Fibroblast of skin of scalp (primary cell): ENCODE measurements around the gene FALEC. TPM values are rescaled to one million over a fixed set of nuclear protein-coding genes. Genes with fewer than 3 reads are reported as not detected.

Experiments used
- DNase-seq: peaks from one replicate; pipeline ENCODE4 v3.0.0-alpha.2; 2013
- polyA plus RNA-seq, 2 experiments: library from polyadenylated mRNA; unstranded; fragments of 120-200 nt; gene quantifications; one replicate each; pipeline ENCODE4 v1.2.1, GENCODE V29; 2013; ENCODE audit not compliant: insufficient read length in 2 of 2

FALEC gene
- polyA plus RNA-seq (2013, experiment 1 of 2; ENCODE audit: insufficient read length), result 0.47 TPM
- 0.43 TPM for polyA plus RNA-seq (2013, experiment 2 of 2; ENCODE audit: insufficient read length)

DNA sequence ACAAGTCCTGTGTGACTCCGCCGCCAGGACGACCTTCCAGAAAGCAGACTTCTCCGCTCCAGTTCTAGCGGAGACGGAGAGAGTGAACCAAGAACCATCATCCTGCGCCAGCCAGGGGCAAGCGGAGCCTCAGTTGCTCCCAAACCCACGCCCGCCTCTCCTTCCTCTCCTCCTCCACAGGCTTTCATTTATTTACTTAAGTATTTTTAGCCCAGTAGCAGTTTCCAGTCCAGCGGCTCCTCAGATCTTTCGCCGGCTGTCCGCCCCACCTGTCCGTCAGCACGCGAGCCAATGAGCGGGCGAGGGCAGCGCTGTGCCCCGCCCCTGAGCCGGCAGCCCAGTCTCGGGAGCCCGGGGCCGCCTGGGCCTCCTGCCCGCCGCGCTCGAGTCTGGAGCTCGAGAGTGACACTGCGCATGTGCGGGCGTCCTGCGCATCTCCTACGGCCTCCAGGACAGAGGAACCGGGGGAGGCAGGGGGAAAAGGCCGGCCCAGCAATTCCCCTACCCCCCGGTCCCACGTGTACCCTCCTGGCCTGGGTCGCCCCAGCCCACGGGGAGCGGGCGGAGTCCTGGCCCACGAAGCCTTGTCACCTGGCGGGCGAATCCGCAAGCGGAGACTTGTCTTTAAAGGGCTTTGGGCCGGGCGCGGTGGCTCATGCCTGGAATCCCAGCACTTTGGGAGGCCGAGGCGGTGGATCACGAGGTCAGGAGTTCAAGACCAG is at the start of gene FALEC:
Gene FALEC (plus strand): TSS at position 425 of the 722 bp plus-strand sequence.
- DNase-seq, result peak; percentile 97

DNA sequence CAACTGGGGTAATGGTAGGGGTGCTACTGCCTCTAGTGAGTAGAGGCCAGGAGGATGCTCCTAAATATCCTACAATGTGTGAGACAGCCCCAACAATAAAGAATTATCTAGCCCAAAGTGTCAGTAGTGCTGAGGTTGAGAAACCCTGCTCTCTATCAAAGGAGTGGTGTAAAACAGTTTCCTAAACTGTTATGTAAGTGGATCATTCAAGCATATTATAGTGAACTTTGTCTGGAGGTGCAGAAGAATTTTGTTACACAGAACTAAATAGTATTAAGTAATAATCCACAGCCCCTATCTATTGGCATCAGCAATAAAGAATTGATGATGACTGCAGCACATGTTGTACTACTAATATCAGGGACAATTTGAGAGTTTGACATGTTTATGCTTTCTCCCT is 48.6 kb upstream of the FALEC start:
- DNase-seq, result no peak

DNA sequence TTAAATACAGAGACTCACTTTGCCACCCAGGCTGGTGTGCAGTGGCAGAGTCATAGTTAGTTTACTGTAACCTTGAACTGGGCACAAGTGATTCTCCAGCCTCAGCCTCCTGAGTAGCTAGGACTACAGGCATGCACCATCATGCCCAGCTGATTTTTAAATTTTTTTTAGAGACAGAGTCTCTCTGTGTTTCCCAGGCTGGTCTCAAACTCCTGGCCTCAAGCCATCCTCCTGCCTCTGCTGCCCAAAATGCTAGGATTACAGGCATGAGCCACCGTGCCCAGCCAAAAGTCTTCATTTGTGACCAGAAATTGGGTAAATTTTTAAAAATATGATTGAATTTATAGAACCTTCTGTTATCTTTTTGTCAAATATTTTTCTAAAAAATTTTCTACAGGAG is 46.3 kb upstream of the FALEC start:
- DNase-seq, result no peak

DNA sequence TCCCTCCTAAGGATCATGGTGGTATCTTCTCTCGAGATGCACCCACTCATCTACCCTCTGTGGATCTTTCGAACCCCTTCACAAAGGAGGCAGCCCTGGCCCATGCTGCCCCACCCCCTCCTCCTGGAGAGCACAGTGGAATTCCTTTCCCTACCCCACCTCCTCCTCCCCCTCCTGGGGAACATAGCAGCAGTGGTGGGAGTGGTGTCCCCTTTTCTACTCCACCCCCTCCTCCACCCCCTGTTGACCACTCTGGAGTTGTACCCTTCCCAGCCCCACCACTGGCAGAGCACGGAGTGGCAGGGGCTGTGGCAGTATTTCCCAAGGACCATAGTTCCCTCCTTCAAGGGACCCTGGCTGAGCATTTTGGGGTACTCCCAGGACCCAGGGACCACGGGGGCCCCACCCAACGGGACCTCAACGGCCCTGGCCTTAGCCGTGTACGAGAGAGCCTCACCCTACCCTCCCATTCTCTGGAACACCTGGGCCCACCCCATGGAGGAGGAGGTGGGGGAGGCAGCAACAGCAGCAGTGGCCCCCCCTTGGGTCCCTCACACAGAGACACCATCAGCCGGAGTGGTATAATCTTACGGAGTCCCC is 42.9 kb upstream of the FALEC start:
- no peak for DNase-seq

DNA sequence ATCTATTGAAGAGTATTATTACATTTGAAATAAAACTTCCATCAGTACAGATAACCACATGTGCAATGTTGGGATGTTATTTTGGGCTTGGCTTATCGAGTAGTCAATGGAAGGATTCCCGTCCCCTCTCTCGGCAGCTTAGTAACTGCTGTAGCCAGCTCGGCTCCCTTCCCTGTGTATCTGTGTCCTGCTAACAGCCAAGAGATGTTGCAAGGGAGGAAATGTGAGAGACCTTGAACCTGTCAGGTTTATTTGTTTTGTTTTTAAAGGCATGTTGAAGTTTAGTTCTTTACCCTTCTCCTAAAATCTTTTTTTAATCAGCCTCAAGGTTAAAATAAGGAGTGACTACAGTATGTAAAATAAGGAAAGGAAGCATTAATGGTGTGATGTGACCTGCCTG is 41.9 kb upstream of the FALEC start:
- DNase-seq, result no peak

DNA sequence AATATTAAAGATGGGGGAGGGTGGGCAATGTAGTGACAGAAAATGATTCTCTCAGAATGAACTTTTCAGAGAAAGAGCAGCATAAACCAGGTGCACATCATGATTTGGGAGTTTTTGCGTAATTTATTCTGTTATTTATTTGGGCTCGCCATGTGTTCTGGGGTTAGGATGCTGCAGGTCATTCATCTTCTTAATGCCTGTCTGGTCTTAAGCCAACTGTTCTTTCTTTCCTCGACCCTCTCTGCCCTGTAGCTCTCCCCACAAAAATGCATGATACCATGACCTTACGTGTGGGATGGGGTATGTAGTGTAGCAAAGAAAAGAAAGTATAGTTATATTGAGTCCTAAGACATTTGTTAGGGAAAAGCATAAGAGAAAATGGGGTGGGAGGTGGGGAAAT is 40.7 kb upstream of the FALEC start:
- DNase-seq, result no peak

DNA sequence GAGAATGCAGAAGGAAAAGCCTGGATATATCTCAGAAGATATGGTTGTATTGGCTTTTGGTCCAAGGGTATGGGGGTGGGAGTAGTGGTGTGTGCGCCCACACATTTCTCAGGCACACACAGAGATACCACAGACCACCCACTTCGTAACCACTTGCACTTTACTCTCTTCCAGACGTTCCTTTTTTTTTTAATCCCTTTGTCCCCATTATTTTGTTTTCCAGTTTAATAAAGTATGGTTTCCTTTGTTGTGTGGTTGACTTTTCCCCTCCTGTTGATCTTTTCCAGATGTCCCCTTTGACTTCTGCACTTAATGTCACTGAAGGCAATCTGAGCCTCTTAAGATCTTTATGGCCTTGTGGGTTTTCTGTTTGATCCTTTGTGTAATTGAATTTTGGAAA is 38.8 kb upstream of the FALEC start:
- no peak for DNase-seq

DNA sequence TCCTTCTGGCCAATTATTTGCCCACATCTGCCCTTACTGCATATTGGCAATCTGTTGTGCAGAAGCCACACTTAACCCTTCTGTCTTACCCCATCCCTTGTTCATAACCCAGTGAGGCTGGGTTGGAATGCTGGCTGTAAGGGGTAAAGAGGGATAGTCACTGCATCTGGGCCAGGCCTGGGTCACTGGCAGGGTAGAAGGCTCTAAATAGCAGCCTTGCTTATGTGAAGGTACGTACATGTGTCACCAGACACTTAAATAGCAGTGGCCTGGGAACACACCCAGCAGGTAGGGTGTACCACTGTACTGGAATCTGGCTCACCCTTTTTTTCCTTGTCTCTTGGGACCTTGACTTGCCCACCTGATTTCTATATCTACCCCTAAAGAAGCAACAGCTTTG is 38.2 kb upstream of the FALEC start:
- DNase-seq, result no peak

DNA sequence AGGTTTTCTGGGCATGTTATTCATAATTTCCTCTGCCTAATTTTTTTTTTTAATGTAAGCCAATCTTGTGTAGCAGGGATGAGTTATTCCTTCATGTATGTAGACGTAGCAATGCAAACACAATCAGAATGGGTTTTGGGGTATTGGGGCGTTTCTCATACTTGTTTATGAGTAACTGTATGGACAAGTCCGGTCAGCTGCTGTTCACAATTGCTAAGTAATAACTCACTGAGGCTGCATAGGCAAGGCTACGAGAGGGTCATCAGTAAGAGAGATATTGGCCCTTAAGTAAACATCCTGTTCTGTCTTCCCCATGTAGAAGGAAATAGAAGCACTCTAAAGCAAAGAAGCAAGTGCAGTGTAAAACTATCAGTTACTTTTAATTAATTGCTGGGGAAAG is 37.8 kb upstream of the FALEC start:
- peak; percentile 20 for DNase-seq

DNA sequence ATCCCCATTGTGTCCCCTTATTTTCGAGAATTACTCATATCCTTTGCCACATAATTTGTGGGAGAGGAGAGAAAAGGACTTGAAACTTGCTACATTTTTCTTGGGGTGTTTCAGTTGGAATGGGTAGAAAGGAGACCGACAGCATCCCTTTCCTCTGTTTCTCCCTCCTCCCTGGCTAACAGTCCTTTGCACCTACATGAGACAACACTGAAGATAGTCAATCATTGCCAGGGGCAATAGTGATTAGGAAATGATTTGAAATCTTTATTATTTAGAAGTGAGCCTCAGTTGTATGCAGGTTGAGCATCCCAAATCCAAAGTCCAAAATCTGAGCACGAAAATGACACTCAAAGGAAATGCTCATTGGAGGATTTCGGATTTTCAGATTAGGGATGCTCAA is 36.2 kb upstream of the FALEC start:
- DNase-seq, result no peak

DNA sequence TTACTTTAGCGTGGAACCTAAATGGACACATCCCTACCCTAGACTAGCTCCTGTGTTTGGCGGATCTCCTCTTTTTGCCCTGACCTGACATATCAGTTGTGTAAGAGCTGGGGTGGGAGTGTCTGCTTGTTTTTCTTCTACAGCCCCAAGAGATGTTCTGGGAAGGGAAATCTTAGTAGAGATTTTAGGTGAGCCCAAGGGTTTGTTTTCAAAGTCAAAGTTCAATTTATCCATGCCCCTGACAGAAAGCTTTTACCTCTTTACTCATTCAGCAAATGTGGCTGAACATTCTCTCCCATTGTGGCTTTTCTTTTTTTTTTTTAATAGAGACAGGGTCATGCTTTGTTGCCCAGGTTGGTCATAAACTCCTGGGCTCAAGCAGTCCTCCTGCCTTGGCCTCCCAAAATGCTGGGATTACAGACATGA is 35.6 kb upstream of the FALEC start:
- no peak for DNase-seq

DNA sequence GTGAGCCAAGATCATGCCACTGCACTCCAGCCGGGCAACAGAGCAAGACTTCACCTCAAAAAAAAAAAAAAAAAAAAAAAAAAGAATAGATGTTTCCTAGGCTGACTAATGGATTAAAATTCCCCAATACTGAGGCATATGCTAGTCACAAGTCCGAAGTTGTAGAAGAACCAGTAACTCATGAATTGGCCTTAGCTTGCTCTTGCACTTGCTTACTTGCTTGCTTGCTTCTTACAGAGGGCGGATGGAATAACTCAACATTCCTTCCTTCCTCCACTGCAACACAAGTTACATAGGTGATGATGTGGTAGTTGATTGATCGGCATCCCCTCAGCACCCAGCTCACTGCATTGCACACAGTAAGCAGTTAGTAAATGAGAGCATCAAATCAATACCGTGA is 31.1 kb upstream of the FALEC start:
- no peak for DNase-seq

DNA sequence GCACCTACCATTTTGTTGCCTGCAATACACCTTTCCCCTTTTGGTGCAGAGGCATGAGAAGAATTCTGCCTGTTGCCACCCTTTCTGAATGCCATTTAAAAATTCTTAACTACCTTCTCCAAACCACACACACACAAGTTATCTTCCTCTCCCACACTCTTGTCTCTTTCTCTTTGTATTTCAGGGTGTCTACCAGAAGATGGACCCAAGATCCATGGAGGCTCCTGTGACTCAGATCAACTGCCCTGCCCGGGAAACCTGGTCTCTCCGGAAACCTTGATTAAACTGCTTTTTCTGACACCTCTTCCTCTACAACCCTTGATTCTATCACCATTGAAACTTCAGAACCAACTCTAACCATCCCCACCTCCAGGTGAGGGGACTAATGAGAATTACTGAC is 30.7 kb upstream of the FALEC start:
- peak; percentile 44 for DNase-seq

DNA sequence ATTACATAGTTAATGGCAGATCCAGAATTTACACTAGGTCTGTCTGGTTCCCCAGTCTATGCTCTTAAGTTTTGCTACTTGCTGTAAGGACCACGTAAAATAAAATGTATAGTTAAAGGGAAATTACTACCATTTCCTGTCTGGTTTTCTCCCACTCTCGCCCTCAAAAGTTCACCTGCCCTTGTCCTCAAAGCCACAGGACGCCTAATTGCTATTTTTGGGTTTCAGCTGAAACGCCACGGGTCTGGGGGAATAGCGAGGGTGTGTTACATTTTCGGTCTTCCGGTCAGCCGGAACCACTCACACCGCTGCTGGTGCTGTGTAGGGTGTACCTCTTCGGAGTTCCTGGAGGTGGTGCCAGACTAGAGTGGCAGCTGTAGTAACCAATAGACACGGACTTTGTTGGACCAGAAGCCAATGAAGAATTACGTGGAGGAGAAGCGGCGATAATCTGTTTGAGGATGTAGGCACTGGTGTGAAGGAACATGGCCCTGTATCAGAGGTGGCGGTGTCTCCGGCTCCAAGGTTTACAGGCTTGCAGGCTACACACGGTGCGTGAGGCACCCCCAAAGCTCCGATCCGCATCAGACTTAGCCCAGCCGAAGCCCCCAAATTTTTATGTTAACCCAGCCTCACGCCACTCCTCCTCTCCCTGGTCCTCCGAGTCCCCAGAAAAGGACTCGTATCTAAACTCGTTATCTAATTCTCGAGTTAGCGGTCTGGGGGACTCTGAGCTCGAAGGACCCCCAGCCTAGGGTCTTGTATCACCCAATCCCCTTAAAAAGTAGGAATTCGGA is 28.4 kb upstream of the FALEC start, which contains the start of gene TARS2:
Gene TARS2 (plus strand): TSS at position 454 of the 797 bp plus-strand sequence. CDS start 32 bp downstream, at position 486.
- peak; percentile 99 for DNase-seq

DNA sequence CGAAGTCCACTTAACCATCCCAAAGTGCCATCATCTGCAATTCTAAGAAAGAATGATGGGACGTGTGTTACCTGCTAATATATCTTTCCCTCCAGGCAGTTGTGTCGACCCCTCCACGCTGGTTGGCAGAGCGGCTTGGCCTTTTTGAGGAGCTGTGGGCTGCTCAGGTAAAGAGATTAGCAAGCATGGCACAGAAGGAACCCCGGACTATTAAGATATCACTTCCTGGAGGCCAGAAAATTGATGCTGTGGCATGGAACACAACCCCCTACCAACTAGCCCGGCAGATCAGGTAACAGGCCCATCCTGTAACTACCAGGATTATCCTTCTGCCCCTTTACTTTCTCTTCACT is 27.8 kb upstream of the FALEC start:
- DNase-seq, result no peak

DNA sequence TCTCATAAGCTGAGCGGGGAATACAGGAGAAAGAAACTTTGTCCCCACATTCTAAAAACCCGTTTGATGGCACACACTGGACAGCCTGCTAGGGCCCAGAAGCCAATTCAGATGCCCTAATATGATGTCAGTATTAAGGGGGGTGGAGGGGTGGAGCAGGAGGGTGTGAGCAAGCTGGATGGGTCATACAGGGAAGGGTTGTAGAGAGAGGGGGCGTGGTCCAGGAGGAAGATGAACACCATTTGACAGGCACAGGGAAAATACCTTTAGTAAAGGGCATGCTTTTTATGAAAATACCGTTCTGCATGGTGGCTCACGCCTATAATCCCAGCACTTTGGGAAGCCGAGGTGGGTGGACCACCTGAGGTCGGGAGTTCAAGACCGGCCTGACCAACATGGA is 22.4 kb upstream of the FALEC start:
- DNase-seq, result no peak

DNA sequence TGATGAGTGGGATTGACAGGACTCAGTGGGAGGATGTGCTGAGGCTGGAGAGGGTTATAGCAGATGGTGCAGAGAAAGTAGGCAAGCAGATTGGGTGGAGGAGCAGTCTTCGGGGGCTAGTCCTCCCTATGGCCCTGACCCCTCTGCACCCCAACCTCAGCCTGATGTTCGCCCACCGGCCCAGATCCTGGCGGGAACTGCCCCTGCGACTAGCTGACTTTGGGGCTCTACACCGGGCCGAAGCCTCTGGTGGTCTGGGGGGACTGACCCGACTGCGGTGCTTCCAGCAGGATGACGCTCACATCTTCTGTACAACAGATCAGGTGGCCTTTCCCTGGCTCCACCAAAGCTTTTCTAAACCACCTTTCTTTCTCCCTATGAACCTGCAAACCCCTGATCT is 17.2 kb upstream of the FALEC start:
- DNase-seq, result no peak

DNA sequence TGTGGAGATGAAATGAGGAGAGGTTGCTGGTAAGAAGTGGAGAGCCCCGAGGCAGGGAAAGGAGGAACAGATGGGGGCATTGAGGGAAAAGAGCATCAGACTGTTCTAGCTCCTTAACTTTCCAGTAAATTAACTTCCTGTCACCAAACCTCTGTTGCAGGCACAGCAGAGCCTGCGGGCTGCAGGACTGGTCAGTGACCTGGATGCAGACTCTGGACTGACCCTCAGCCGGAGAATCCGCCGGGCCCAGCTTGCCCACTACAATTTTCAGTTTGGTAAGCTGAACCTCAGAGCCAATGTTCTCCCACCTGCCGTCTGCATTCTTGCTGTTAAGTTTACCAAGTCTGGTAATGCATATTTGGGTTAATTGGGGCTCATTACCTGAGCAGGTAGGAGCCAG is 10.1 kb upstream of the FALEC start:
- no peak for DNase-seq

DNA sequence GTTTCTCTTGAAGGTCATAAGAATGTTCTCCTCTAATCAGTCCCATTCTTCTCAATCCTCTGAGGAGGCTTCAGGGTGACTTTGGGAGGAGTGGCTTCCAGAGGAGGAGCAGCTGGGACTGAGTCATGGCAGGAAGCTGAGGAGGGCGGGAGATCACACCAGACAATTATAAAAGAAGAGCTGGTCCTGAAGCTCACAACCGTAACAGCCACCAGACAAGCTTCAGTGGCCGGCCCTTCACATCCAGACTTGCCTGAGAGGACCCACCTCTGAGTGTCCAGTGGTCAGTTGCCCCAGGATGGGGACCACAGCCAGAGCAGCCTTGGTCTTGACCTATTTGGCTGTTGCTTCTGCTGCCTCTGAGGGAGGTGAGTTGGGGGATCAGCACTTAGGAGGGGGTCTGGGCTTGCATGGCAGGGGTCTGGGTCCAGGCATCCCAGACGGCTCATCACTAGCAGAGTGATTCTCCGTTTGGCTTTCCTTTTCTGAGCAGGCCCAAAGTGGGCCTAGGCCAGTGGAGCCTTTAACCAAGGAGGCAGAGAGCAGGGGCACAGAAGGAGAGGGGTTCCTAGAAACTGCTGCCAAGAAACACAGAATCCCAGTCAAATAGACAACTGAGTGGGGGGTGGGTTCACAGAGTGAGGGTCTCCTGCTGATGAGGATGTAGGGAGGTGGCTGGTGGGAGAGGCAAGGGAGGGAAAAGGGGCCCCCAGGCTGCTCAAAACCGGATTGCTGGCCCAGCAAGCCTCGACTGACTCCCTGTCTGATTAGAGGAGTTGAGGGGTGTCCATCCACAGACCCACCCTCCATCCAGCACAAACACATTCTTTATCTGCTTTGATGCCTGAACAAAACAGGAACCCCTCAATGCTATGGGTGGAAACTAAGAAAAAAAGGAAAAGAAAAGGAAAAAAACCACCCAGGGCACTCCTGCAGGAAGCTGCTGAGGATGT is 7.4 kb upstream of the FALEC start, which contains the start of gene ECM1:
Gene ECM1 (plus strand): TSS at position 198 of the 953 bp plus-strand sequence. CDS start 101 bp downstream, at position 299.
- DNase-seq, result peak; percentile 85

DNA sequence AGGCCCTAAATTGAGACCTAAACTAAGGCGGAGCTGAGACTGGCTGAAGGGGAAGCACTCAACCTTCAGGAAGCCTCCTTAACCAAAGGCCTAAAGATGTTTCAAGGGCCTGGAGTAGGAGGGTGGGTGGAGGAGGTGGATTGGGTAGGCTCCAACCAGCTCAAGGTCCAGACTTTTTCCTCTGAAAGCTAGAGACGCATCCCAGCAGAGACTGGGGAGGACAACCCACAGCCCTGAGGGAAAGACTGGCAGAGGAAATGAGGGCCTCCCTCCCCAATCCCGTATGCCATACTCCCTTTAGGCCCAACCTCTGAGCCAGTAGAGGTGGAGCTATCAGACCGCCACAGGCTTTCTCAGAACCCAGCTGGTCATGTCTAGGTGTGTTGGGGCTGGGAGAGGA is 6.6 kb upstream of the FALEC start:
- DNase-seq, result no peak

DNA sequence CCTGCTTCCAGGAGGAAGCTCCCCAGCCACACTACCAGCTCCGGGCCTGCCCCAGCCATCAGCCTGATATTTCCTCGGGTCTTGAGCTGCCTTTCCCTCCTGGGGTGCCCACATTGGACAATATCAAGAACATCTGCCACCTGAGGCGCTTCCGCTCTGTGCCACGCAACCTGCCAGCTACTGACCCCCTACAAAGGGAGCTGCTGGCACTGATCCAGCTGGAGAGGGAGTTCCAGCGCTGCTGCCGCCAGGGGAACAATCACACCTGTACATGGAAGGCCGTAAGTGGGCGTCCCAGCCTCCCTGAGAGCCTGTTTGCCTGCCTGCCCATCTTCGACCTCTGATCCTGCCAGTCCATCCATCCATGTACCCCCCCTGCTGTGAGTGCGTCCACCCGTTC is 4.0 kb upstream of the FALEC start:
- no peak for DNase-seq

DNA sequence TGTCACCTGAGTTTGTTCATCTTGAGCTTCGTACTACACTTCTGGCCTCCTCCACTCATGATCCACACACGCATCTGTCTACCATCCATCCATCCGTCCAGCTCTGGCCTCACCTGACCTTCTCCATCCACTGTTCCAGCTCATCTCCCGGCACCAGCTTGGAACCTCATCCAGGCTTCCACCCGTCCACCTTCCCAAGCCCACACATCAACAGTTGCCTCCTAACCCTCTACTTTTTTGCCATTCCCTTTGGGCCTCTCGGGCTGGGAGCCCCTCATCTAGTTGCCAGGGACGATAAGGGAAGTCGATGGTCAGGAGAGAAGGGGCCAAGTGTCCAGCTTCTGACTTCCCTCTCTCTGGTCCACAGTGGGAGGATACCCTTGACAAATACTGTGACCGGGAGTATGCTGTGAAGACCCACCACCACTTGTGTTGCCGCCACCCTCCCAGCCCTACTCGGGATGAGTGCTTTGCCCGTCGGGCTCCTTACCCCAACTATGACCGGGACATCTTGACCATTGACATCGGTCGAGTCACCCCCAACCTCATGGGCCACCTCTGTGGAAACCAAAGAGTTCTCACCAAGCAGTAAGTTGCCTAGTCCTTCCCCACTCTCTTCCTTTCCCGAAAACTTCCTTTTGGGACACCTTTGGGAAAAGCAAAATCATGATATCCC is 3.4 kb upstream of the FALEC start:
- no peak for DNase-seq
